ENCODE measurements around the gene SNX32.

SNX32 gene

DNA sequence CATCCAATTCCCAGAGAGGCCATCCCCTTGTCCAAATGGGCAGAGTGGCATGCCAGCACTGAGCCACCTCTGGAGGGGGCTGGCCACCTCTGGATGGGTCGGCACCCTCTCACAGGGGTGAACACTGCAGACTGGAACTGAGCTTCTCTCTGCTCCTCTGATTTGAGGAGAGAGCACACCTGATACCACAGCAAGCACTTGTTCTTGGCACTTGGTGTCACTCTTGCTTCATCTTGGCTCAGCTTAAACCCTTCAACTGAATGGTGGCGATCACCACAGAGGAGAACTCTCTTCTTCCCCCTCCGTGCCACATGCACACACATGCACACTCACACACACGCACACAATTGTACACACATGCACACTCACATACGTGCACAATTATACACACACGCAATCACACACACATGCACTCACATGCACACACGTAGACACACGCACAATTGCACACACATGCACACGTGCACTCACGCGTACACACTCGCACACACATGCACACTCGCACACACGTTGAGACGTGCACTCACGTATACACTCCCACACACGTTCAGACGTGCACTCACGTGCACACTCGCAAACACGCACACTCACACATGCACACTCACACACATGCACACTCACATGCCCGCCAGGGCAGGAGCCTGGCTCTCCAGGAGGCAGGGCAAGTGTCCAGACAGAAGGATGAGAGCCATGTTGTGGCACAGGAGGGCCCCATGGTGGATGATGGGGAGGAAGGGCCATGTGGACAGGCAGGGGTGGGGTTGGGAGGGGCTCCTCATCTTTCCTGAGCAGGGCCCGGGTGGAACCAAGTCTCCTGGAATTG lies 23.5 kb upstream of the SNX32 start:
- H3K4me1 ChIP-seq (ENCODE audit: low read depth, poor library complexity, severe bottlenecking), result no peaks in the 10 kb centered on the region
- H3K9ac ChIP-seq, result no peak overlapping the region
- peaks cover 5% of the 10 kb centered on the region; the same call in 1 of the 2 replicates for H3K27me3 ChIP-seq (ENCODE audit: insufficient read depth, low read depth)
- no peak overlapping the region for H3K4me2 ChIP-seq
- TF ChIP-seq, protein P1, sequence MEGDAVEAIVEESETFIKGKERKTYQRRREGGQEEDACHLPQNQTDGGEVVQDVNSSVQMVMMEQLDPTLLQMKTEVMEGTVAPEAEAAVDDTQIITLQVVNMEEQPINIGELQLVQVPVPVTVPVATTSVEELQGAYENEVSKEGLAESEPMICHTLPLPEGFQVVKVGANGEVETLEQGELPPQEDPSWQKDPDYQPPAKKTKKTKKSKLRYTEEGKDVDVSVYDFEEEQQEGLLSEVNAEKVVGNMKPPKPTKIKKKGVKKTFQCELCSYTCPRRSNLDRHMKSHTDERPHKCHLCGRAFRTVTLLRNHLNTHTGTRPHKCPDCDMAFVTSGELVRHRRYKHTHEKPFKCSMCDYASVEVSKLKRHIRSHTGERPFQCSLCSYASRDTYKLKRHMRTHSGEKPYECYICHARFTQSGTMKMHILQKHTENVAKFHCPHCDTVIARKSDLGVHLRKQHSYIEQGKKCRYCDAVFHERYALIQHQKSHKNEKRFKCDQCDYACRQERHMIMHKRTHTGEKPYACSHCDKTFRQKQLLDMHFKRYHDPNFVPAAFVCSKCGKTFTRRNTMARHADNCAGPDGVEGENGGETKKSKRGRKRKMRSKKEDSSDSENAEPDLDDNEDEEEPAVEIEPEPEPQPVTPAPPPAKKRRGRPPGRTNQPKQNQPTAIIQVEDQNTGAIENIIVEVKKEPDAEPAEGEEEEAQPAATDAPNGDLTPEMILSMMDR (conservative IDR thresholded peaks at IDR 0.05; ENCODE audit: low read depth, low read length), result no peak
- no peak overlapping the region for H2AFZ ChIP-seq (ENCODE audit: low read depth)
- no peaks in the 10 kb centered on the region for H4K20me1 ChIP-seq (ENCODE audit: insufficient read depth)
- H3K79me2 ChIP-seq (ENCODE audit: insufficient read depth, low read depth), result no peaks in the 10 kb centered on the region
- H3K27ac ChIP-seq, result no peak overlapping the region
- H3K36me3 ChIP-seq (ENCODE audit: insufficient read depth), result no peaks in the 10 kb centered on the region
- H3K4me3 ChIP-seq (IDR thresholded peaks at IDR 0.05; ENCODE audit: insufficient read depth, low read depth, low read length), result no peak overlapping the region

DNA sequence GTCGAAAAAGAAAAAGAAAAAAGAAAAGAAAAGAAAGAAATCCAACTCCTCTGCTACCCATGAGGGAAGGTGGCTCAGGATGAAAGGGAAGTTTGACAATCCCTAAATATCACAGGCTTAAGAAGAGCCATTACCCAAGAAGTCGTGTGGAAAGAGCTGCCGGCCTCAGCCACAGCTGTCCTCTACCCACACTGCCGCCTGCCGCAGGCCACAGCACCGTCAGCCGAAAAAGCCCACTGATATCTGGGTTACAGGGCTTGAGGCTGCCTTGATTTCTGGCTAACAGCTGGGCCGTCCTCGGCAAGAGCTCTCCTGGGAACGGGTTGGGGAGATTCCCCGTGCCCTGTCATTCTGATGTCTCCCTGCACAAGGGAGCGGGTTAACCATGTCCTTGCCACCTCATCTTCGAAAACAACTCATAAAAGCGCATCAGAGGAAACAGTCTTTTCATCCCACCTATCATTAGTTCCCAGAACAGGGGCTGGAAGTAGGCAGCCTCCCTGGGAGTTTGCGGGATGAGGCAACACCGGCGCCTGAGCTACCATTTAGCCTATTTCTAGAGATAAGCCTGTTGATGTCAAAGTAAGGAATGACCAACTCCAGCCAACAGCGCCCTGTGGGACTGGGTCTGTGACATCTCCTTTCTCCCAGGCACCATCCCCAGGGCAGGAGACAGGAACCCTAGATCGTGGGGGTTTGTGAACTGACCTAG lies 21.8 kb upstream of the SNX32 start:
- Histone ChIP-seq H3K79me2 (ENCODE audit: insufficient read depth, low read depth) (no peaks in the 10 kb centered on the region), H3K27me3 (ENCODE audit: insufficient read depth, low read depth) (peaks cover 5% of the 10 kb centered on the region; the same call in 1 of the 2 replicates), H3K4me2 (no peak overlapping the region), H3K4me1 (ENCODE audit: low read depth, poor library complexity, severe bottlenecking) (peaks cover 3% of the 10 kb centered on the region), H3K9ac (no peak overlapping the region), H3K27ac (no peak overlapping the region), H2AFZ (ENCODE audit: low read depth) (no peak overlapping the region), H3K4me3 (IDR thresholded peaks at IDR 0.05; ENCODE audit: insufficient read depth, low read depth, low read length) (no peak overlapping the region), H3K36me3 (ENCODE audit: insufficient read depth) (no peaks in the 10 kb centered on the region), H4K20me1 (ENCODE audit: insufficient read depth) (no peaks in the 10 kb centered on the region)
- TF ChIP-seq, protein P1 (conservative IDR thresholded peaks at IDR 0.05; ENCODE audit: low read depth, low read length), result no peak

GRCh38 chr11:65814131-65814985 lies 19.4 kb upstream of the SNX32 start:
- Histone ChIP-seq H4K20me1 (ENCODE audit: insufficient read depth) (no peaks in the 10 kb centered on the region), H3K9ac (no peak overlapping the region), H3K4me2 (no peak overlapping the region), H3K27ac (no peak overlapping the region), H3K36me3 (ENCODE audit: insufficient read depth) (no peaks in the 10 kb centered on the region), H3K4me1 (ENCODE audit: low read depth, poor library complexity, severe bottlenecking) (peaks cover 17% of the 10 kb centered on the region), H3K4me3 (IDR thresholded peaks at IDR 0.05; ENCODE audit: insufficient read depth, low read depth, low read length) (no peak overlapping the region), H2AFZ (ENCODE audit: low read depth) (no peak overlapping the region), H3K27me3 (ENCODE audit: insufficient read depth, low read depth) (no peaks in the 10 kb centered on the region), H3K79me2 (ENCODE audit: insufficient read depth, low read depth) (no peaks in the 10 kb centered on the region)
- TF ChIP-seq, protein P1 (conservative IDR thresholded peaks at IDR 0.05; ENCODE audit: low read depth, low read length), result no peak

DNA sequence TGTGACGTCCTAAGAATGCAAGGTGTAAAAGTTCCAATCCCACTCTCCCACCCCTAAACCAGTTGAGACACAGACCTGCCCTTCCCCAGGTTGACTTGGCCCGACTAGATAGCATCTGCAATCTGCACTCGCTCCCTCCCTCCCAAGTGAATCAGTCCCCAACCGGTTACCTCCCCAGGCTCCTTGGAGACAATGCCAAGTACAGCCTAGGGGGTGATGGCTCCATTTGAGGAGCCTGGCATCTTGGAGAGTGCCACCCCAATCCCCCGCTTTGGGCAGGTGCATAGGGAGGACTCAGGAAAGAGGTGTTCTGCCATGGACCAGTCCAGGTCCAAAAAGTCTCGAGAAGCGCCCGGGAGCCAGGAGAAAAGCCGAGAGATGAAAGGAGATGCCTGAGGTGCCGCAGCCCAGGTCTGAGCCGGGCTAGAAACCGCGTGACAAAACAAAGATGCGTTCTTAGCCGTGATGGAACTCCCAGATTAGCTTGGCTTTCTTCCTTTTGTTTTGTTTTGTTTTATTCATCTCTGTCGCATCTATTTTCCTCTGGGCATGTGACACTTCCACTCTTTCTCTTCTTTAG lies 18.7 kb upstream of the SNX32 start:
- Histone ChIP-seq H4K20me1 (ENCODE audit: insufficient read depth) (no peaks in the 10 kb centered on the region), H3K36me3 (ENCODE audit: insufficient read depth) (no peaks in the 10 kb centered on the region), H3K27ac (no peak overlapping the region), H3K4me3 (IDR thresholded peaks at IDR 0.05; ENCODE audit: insufficient read depth, low read depth, low read length) (no peak overlapping the region), H3K4me1 (ENCODE audit: low read depth, poor library complexity, severe bottlenecking) (peaks cover 17% of the 10 kb centered on the region), H3K27me3 (ENCODE audit: insufficient read depth, low read depth) (no peaks in the 10 kb centered on the region), H2AFZ (ENCODE audit: low read depth) (no peak overlapping the region), H3K4me2 (no peak overlapping the region), H3K9ac (no peak overlapping the region), H3K79me2 (ENCODE audit: insufficient read depth, low read depth) (no peaks in the 10 kb centered on the region)
- TF ChIP-seq, protein P1 (conservative IDR thresholded peaks at IDR 0.05; ENCODE audit: low read depth, low read length), result no peak

All from KMS-11 (cell line).